Measurements from ENCODE around the gene GPR152. TPM values are rescaled to one million over a fixed set of nuclear protein-coding genes. Genes with fewer than 3 reads are reported as not detected.

Gene GPR152
- not detected in 2 replicates for total RNA-seq

GRCh38 chr11:67452141-67452952 lies at the start of gene GPR152:
Gene GPR152, minus strand, starts transcription at chr11:67452729. Its CDS starts 5 bp downstream, at chr11:67452724.

GRCh38 chr11:67482827-67483798 lies 30.6 kb upstream of the GPR152 start, which contains the start of gene AIP:
Gene AIP, plus strand, starts transcription at chr11:67483026. Its CDS starts 133 bp downstream, at chr11:67483159.

GRCh38 chr11:67468759-67469507 lies 16.4 kb upstream of the GPR152 start, which contains the start of gene TMEM134:
Gene TMEM134, minus strand, starts transcription at chr11:67469251. Its CDS starts 59 bp downstream, at chr11:67469192.

GRCh38 chr11:67455054-67455453 lies 2.5 kb upstream of the GPR152 start, which contains the start of gene CABP4:
Gene CABP4, plus strand, starts transcription at chr11:67455354. Its CDS starts 70 bp downstream, at chr11:67455424.

GRCh38 chr11:67437082-67437808 lies 15.3 kb downstream of the GPR152 start, which contains the start of gene PTPRCAP:
Gene PTPRCAP, minus strand, starts transcription at chr11:67437682. Its CDS starts 63 bp downstream, at chr11:67437619.

GRCh38 chr11:67428052-67429001 lies 24.2 kb downstream of the GPR152 start, which contains the start of gene RPS6KB2:
Gene RPS6KB2, plus strand, starts transcription at chr11:67428494. Its CDS starts 52 bp downstream, at chr11:67428546.

GRCh38 chr11:67415501-67416304 lies 36.8 kb downstream of the GPR152 start, which contains the start of gene CARNS1:
Gene CARNS1, plus strand, starts transcription at chr11:67415678. Its CDS starts 522 bp downstream, at chr11:67416200.

GRCh38 chr11:67401495-67402191 lies 50.9 kb downstream of the GPR152 start, which contains the start of gene PPP1CA:
Gene PPP1CA, minus strand, starts transcription at chr11:67401858. Its CDS starts 76 bp downstream, at chr11:67401782.

Other genes starting within 250 kb of the GPR152 start
- 24.0 and 41.6 TPM in 2 replicates for gene GRK2, start 186.3 kb downstream of the GPR152 start, total RNA-seq
- gene ANKRD13D, start 163.4 kb downstream of the GPR152 start, total RNA-seq: 33.3 and 33.7 TPM in 2 replicates
- gene SSH3, start 149.2 kb downstream of the GPR152 start, total RNA-seq: 5.6 and 14.9 TPM in 2 replicates
- 58.6 and 74.8 TPM in 2 replicates for gene POLD4, start 99.2 kb downstream of the GPR152 start, total RNA-seq
- gene CLCF1, start 79.1 kb downstream of the GPR152 start, total RNA-seq: 3.4 and 7.1 TPM in 2 replicates
- 3.3 and 6.2 TPM in 2 replicates for gene RAD9A, start 60.7 kb downstream of the GPR152 start, total RNA-seq
- gene PPP1CA, start 50.9 kb downstream of the GPR152 start, total RNA-seq: 87.7 and 243 TPM in 2 replicates
- not detected in 2 replicates for gene TBC1D10C, start 48.6 kb downstream of the GPR152 start, total RNA-seq
- 0.19 and 0.28 TPM in 2 replicates for gene CARNS1, start 37.1 kb downstream of the GPR152 start, total RNA-seq
- gene RPS6KB2, start 24.2 kb downstream of the GPR152 start, total RNA-seq: 29.6 and 50.6 TPM in 2 replicates
- gene PTPRCAP, start 15.0 kb downstream of the GPR152 start, total RNA-seq: 0.19 and 0.28 TPM in 2 replicates
- 90.7 and 149 TPM in 2 replicates for gene CORO1B, start 9.3 kb downstream of the GPR152 start, total RNA-seq
- gene CABP4, start 2.6 kb upstream of the GPR152 start, total RNA-seq: 0.28 and 0.38 TPM in 2 replicates
- gene TMEM134, start 16.5 kb upstream of the GPR152 start, total RNA-seq: 20.3 and 30.7 TPM in 2 replicates
- 69.1 and 75.7 TPM in 2 replicates for gene AIP, start 30.3 kb upstream of the GPR152 start, total RNA-seq
- gene PITPNM1, start 52.6 kb upstream of the GPR152 start, total RNA-seq: 16.1 and 18.3 TPM in 2 replicates
- 16.6 and 20.9 TPM in 2 replicates for gene CDK2AP2, start 55.4 kb upstream of the GPR152 start, total RNA-seq
- not detected in 2 replicates for gene CABP2, start 70.7 kb upstream of the GPR152 start, total RNA-seq
- gene GSTP1, start 131.1 kb upstream of the GPR152 start, total RNA-seq: 709 and 1,193 TPM in 2 replicates
- 142 and 188 TPM in 2 replicates for gene NDUFV1, start 154.2 kb upstream of the GPR152 start, total RNA-seq
- gene NUDT8, start 177.2 kb upstream of the GPR152 start, total RNA-seq: 2.5 and 8.8 TPM in 2 replicates
- gene TBX10, start 187.0 kb upstream of the GPR152 start, total RNA-seq: not detected in 2 replicates
- gene ACY3, start 198.0 kb upstream of the GPR152 start, total RNA-seq: not detected in 2 replicates
- gene ALDH3B2, start 221.9 kb upstream of the GPR152 start, total RNA-seq: not detected in 2 replicates

Measured in regular cardiac myocyte (primary cell).